Measurements from ENCODE around the gene BAIAP3. TPM values are rescaled to one million over a fixed set of nuclear protein-coding genes. Genes with fewer than 3 reads are reported as not detected.

The BAIAP3 gene
- total and polyA plus RNA-seq, 10 donors, result 2.7 to 15.7 (median 6.3) TPM

DNA sequence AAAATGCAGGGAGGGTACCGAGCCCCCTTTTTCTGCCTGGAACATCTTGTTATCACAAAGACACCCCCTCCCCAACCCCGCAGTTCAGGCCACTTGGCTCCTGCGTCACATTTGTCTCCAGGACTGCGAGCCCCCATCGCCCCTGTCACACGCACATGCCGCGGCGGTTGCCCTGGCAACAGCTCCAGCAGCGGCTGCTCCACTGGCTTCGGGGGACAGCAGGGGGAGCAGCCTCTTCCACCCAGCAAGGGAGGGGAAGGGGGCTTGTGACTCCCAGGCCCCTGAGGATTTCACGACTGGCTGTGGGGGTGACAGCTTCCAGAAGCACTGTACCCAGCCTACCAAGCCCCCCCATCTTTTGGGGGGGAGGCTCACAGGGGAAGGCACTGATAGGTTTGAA is 2.6 kb downstream of the BAIAP3 start:
- intact Hi-C loops (cut with DNase I; ENCODE audit: low total_unique reads), result no loop called here
- Histone ChIP-seq H3K27ac (no peak overlapping the region), H3K36me3 (no peaks in the 10 kb centered on the region), H3K9me3 (no peaks in the 10 kb centered on the region), H3K4me3 (no peak overlapping the region), H3K27me3 (replicated peaks in 1 of 7) (peaks cover 13 to 76% (median 47%) of the 10 kb centered on the region in 7 donors), H3K4me1 (peaks cover 27 to 64% (median 51%) of the 10 kb centered on the region in 6 donors)
- no peak for DNase-seq
- WGBS, 5 donors, result 10 to 21% (median 13%) methylated on average over 7 to 12 of the region's 12 CpGs
- no peak for TF ChIP-seq POLR2A (IDR thresholded peaks at IDR 0.05)
- TF ChIP-seq, protein P1, sequence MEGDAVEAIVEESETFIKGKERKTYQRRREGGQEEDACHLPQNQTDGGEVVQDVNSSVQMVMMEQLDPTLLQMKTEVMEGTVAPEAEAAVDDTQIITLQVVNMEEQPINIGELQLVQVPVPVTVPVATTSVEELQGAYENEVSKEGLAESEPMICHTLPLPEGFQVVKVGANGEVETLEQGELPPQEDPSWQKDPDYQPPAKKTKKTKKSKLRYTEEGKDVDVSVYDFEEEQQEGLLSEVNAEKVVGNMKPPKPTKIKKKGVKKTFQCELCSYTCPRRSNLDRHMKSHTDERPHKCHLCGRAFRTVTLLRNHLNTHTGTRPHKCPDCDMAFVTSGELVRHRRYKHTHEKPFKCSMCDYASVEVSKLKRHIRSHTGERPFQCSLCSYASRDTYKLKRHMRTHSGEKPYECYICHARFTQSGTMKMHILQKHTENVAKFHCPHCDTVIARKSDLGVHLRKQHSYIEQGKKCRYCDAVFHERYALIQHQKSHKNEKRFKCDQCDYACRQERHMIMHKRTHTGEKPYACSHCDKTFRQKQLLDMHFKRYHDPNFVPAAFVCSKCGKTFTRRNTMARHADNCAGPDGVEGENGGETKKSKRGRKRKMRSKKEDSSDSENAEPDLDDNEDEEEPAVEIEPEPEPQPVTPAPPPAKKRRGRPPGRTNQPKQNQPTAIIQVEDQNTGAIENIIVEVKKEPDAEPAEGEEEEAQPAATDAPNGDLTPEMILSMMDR (IDR thresholded peaks at IDR 0.05 in 8 of 11, conservative IDR thresholded peaks at IDR 0.05 in 3 of 11), result no peak
- TF ChIP-seq POLR2AphosphoS5 (IDR thresholded peaks at IDR 0.05), result no peak

DNA sequence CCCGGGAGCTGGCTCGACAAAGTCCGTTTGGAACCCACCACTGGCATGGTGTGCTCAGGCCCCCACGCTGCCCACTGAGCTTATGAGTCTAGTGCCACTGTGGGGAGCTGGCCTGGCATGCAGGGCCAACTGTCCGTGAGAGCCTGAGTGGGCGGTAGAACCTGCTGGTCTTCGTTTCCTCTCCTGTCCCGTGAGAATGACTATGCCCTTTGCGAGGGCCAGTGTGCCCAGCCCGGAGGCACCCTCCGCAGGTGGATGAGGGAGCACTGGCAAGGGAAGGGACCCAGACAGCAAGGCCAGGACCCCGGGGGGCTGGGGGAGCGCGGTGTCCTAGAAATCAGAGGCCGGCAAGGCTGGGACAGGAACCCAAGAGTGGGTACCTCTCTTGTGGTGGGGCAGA is 3.2 kb downstream of the BAIAP3 start:
- H3K4me3 ChIP-seq, result no peak overlapping the region
- TF ChIP-seq, protein P1 (IDR thresholded peaks at IDR 0.05 in 8 of 11, conservative IDR thresholded peaks at IDR 0.05 in 3 of 11), result no peak
- TF ChIP-seq POLR2A (IDR thresholded peaks at IDR 0.05) (no peak), POLR2AphosphoS5 (IDR thresholded peaks at IDR 0.05) (no peak)
- no peak for DNase-seq

DNA sequence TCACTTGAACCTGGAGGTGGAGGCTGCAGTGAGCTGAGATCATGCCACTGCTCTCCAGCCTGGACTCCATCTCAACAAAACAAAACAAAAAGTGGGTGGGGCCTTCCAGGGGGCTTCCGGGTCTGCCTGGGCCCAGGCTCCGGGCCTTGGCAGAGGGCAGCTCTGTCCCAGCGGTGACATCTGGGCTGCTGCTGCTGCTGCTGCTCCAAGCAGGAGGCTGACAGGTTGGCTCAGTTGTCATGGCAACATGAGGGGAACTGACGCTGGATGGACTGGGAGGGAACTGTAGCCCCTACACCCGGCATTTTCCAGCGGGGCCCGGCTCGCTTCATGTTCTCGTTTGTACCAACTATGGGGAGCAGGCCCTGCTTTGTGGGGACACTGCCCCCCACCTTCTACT is 4.0 kb downstream of the BAIAP3 start:
- Histone ChIP-seq H3K4me3 (no peak overlapping the region), H3K4me1 (peaks cover 19 to 64% (median 47%) of the 10 kb centered on the region in 6 donors), H3K9me3 (no peaks in the 10 kb centered on the region), H3K27me3 (replicated peaks in 1 of 7) (peaks cover 13 to 62% (median 35%) of the 10 kb centered on the region in 7 donors), H3K27ac (no peak overlapping the region), H3K36me3 (no peaks in the 10 kb centered on the region)
- TF ChIP-seq, protein P1 (IDR thresholded peaks at IDR 0.05 in 8 of 11, conservative IDR thresholded peaks at IDR 0.05 in 3 of 11), result no peak
- TF ChIP-seq POLR2AphosphoS5 (IDR thresholded peaks at IDR 0.05), result no peak
- TF ChIP-seq POLR2A (IDR thresholded peaks at IDR 0.05), result no peak
- intact Hi-C loops (cut with DNase I; ENCODE audit: low total_unique reads), result no loop called here
- WGBS, 5 donors, result 53 to 59% (median 57%) methylated on average over 9 of the region's 9 CpGs
- no peak for DNase-seq

More for the DNA sequence above, 3.2 kb downstream of the BAIAP3 start:
- Histone ChIP-seq H3K9me3 (no peaks in the 10 kb centered on the region), H3K27ac (no peak overlapping the region), H3K36me3 (no peaks in the 10 kb centered on the region), H3K4me1 (peaks cover 22 to 64% (median 47%) of the 10 kb centered on the region in 6 donors), H3K27me3 (replicated peaks in 1 of 7) (peaks cover 13 to 70% (median 42%) of the 10 kb centered on the region in 7 donors)
- 59 to 82% (median 68%) methylated on average over 13 to 15 of the region's 15 CpGs for WGBS, 5 donors
- intact Hi-C loops (cut with DNase I; ENCODE audit: low total_unique reads), result no loop called here

DNA sequence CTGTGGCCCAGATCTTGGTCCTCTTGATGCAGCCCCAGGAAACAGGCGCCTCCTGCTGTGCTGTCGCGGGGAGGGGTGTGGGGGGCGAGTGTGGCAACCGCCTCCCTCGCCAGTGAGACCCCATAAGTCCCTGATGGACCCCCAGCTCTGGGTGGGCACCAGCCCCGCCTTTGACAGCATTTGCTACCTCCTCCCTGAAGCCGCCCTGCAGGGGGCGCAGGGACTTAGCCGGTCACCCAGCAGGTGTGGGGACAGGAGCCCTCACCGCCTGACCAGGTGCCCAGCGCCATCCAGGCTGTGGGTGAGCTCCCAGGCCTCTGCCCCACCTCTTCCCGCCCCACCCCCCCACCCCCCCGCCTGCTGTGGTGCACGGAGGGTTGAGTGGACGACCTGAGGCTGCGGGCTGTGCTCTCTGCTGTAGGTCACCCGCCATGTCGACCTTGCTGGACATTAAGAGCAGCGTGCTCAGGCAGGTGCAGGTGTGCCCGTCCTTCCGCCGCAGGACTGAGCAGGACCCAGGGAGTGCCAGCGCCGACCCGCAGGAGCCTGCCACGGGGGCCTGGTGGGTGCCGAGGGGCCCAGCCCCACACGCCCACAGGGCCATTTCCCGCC is 4.8 kb downstream of the BAIAP3 start:
- intact Hi-C loops (cut with DNase I; ENCODE audit: low total_unique reads), result no loop called here
- H3K36me3 ChIP-seq, result no peaks in the 10 kb centered on the region

More for the DNA sequence above, 4.8 kb downstream of the BAIAP3 start:
- Histone ChIP-seq H3K27me3 (replicated peaks in 1 of 7) (peaks cover 7 to 54% (median 27%) of the 10 kb centered on the region in 7 donors), H3K4me1 (peaks cover 13 to 64% (median 47%) of the 10 kb centered on the region in 6 donors), H3K4me3 (no peak overlapping the region), H3K27ac (no peak overlapping the region), H3K9me3 (no peaks in the 10 kb centered on the region)
- 51 to 68% (median 58%) methylated on average over 13 to 30 of the region's 30 CpGs; no CpG with 5 or more reads in 1 of the 5 donors for WGBS, 5 donors
- DNase-seq, result no peak
- no peak for TF ChIP-seq POLR2AphosphoS5 (IDR thresholded peaks at IDR 0.05)
- TF ChIP-seq, protein P1 (IDR thresholded peaks at IDR 0.05 in 8 of 11, conservative IDR thresholded peaks at IDR 0.05 in 3 of 11), result peak in 7 of 11 experiments; percentile 12 to 56 (median 46)
